WTC11 (cell line): ENCODE measurements around the gene PRX. TPM values are rescaled to one million over a fixed set of nuclear protein-coding genes. Genes with fewer than 3 reads are reported as not detected.

ENCODE experiments used
- ATAC-seq: fragments of 200-7000 bp; cut with Tn5 transposase; 2 replicates; pipeline ENCODE4 v1.10.0; 2021; ENCODE audit warnings: mild to moderate bottlenecking, moderate library complexity
- CTCF ChIA-PET: fragments of 300-600 bp; sonication (Branson Sonifier 250); formaldehyde crosslinking; loops from one replicate; lab custom pipeline; 2021; ENCODE audit warnings: antibody characterized with exemption; lab: Charles Lee
- POLR2A ChIA-PET: fragments of 350-600 bp; sonication (Branson Sonifier 250); formaldehyde crosslinking; loops from one replicate; lab custom pipeline; 2021; ENCODE audit warnings: antibody characterized with exemption; lab: Charles Lee
- DNase-seq: peaks from one replicate; pipeline ENCODE4 v3.0.0; 2021; ENCODE audit warnings: low spot score
- H3K27ac Mint-ChIP-seq: 2 replicates; pipeline ENCODE4 v1.8.0; 2021; ENCODE audit warnings: mixed read lengths
- H3K27me3 Mint-ChIP-seq: 2 replicates; pipeline ENCODE4 v1.8.0; 2021; ENCODE audit warnings: low read depth, mild to moderate bottlenecking, moderate library complexity, mixed read lengths
- H3K36me3 Mint-ChIP-seq: 2 replicates; pipeline ENCODE4 v1.8.0; 2021; ENCODE audit warnings: mixed read lengths
- H3K4me1 Mint-ChIP-seq: 2 replicates; pipeline ENCODE4 v1.8.0; 2022; ENCODE audit warnings: mixed read lengths
- H3K4me3 Mint-ChIP-seq: 2 replicates; pipeline ENCODE4 v1.8.0; 2021; ENCODE audit warnings: mild to moderate bottlenecking, moderate library complexity, mixed read lengths
- H3K9me3 Mint-ChIP-seq: 2 replicates; pipeline ENCODE4 v1.8.0; 2021; ENCODE audit warnings: mixed read lengths
- AFF4 ChIP-seq: sonication (generic); formaldehyde crosslinking; IDR thresholded peaks from 2 replicates; pipeline ENCODE4 v1.8.1; 2023; ENCODE audit warnings: mild to moderate bottlenecking, missing genetic modification reagents, borderline replicate concordance
- CBFB ChIP-seq: sonication (generic); formaldehyde crosslinking; IDR thresholded peaks from 2 replicates; pipeline ENCODE4 v1.8.1; 2022; ENCODE audit warnings: mild to moderate bottlenecking, low read depth, missing genetic modification reagents
- E2F4 ChIP-seq: sonication (generic); formaldehyde crosslinking; IDR thresholded peaks from 2 replicates; pipeline ENCODE4 v1.8.1; 2022; ENCODE audit warnings: low read depth, mild to moderate bottlenecking, moderate library complexity, missing genetic modification reagents, borderline replicate concordance
- ELF4 ChIP-seq: sonication (generic); formaldehyde crosslinking; IDR thresholded peaks from 2 replicates; pipeline ENCODE4 v1.8.1; 2022; ENCODE audit warnings: low read depth, mild to moderate bottlenecking, moderate library complexity, missing genetic modification reagents
- ESRRA ChIP-seq: sonication (generic); formaldehyde crosslinking; IDR thresholded peaks from 2 replicates; pipeline ENCODE4 v1.8.1; 2022; ENCODE audit warnings: mild to moderate bottlenecking, missing genetic modification reagents, borderline replicate concordance
- FOXP4 ChIP-seq: sonication (generic); formaldehyde crosslinking; IDR thresholded peaks from 2 replicates; pipeline ENCODE4 v1.8.0; 2022; ENCODE audit warnings: mild to moderate bottlenecking, missing genetic modification reagents
- GRHL2 ChIP-seq: fragments of 250-450 bp; sonication (Bioruptor Pico); IDR thresholded peaks from 2 replicates; pipeline ENCODE4 v1.8.0; 2022; ENCODE audit warnings: mild to moderate bottlenecking, moderate library complexity; ENCODE audit not compliant: insufficient replicate concordance, severe bottlenecking
- GTF2I ChIP-seq: fragments of 250-450 bp; sonication (Bioruptor Pico); conservative IDR thresholded peaks from 2 replicates; pipeline ENCODE4 v1.4.0; 2021; ENCODE audit warnings: mild to moderate bottlenecking
- HMGXB4 ChIP-seq: sonication (generic); formaldehyde crosslinking; IDR thresholded peaks from 2 replicates; pipeline ENCODE4 v1.8.1; 2023; ENCODE audit warnings: mild to moderate bottlenecking, moderate library complexity, missing genetic modification reagents
- NR2C2 ChIP-seq: sonication (generic); formaldehyde crosslinking; IDR thresholded peaks from 2 replicates; pipeline ENCODE4 v1.8.0; 2022; ENCODE audit warnings: mild to moderate bottlenecking, missing genetic modification reagents
- OVOL2 ChIP-seq: fragments of 250-450 bp; sonication (Bioruptor Pico); IDR thresholded peaks from 2 replicates; pipeline ENCODE4 v1.9.0; 2021; ENCODE audit warnings: mild to moderate bottlenecking, borderline replicate concordance
- SMAD4 ChIP-seq: sonication (generic); formaldehyde crosslinking; IDR thresholded peaks from 2 replicates; pipeline ENCODE4 v1.8.0; 2022; ENCODE audit warnings: mild to moderate bottlenecking, missing genetic modification reagents
- TCF7 ChIP-seq: sonication (generic); formaldehyde crosslinking; IDR thresholded peaks from 2 replicates; pipeline ENCODE4 v1.8.0; 2022; ENCODE audit warnings: mild to moderate bottlenecking, low read depth, missing genetic modification reagents, moderate library complexity
- ZNF232 ChIP-seq: sonication (generic); formaldehyde crosslinking; IDR thresholded peaks from 2 replicates; pipeline ENCODE4 v1.8.0; 2022; ENCODE audit warnings: mild to moderate bottlenecking, missing genetic modification reagents
- ZNF281 ChIP-seq: sonication (generic); formaldehyde crosslinking; IDR thresholded peaks from 2 replicates; pipeline ENCODE4 v1.8.0; 2023; ENCODE audit warnings: mild to moderate bottlenecking, missing genetic modification reagents
- ZNF416 ChIP-seq: fragments of 250-450 bp; sonication (Bioruptor Pico); IDR thresholded peaks from 2 replicates; pipeline ENCODE4 v1.9.0; 2021; ENCODE audit warnings: mild to moderate bottlenecking, inconsistent platforms
- ZSCAN18 ChIP-seq: fragments of 250-450 bp; sonication (Bioruptor Pico); IDR thresholded peaks from 2 replicates; pipeline ENCODE4 v2.1.2; 2022; ENCODE audit warnings: mild to moderate bottlenecking, moderate library complexity
- total RNA-seq: library from RNA; stranded (reverse); gene quantifications from 3 replicates; pipeline ENCODE4 v1.2.3, GENCODE V29; 2021

The PRX gene
- total RNA-seq, 1 experiment from 2014 or later: 8.4 TPM

GRCh38 chr19:40360020-40360707, 53.0 kb downstream of the PRX start (continued):
- TF ChIP-seq HMGXB4 (no peak), ZNF281 (CRISPR knock-in tag) (no peak), OVOL2 (CRISPR knock-in tag) (no peak), ZNF416 (CRISPR knock-in tag) (no peak), GRHL2 (CRISPR knock-in tag) (no peak), NR2C2 (CRISPR knock-in tag) (no peak)

GRCh38 chr19:40358773-40359172, 54.4 kb downstream of the PRX start:
- Mint-ChIP-seq H3K27ac (no peak overlapping the region), H3K27me3 (no peaks in the 10 kb centered on the region)
- TF ChIP-seq AFF4 (CRISPR knock-in tag): no peak
- no peak for TF ChIP-seq SMAD4 (CRISPR knock-in tag)
- TF ChIP-seq ELF4: no peak
- TF ChIP-seq OVOL2 (CRISPR knock-in tag): no peak
- TF ChIP-seq, all 79 proteins: peak for 0
- Mint-ChIP-seq H3K36me3 (no peaks in the 10 kb centered on the region), H3K9me3 (no peaks in the 10 kb centered on the region), H3K4me3 (no peak overlapping the region), H3K4me1 (no peaks in the 10 kb centered on the region)
- ATAC-seq: no peak
- POLR2A ChIA-PET: no interaction called here
- CTCF ChIA-PET: no interaction called here
- DNase-seq: no peak

GRCh38 chr19:40357640-40358039, 55.5 kb downstream of the PRX start:
- POLR2A ChIA-PET: no interaction called here
- peak overlapping the region; percentile 40; the same call in 1 of the 2 replicates for H3K27ac Mint-ChIP-seq

More at GRCh38 chr19:40357640-40358039, 55.5 kb downstream of the PRX start:
- ATAC-seq: no peak
- H3K4me3 Mint-ChIP-seq: no peak overlapping the region
- CTCF ChIA-PET: interaction anchor here (1.0 kb wide), 2 partner anchors 52 to 192 kb away, joined by 3 read pairs; no protein-coding TSS in a partner anchor
- DNase-seq: no peak
- H3K9me3 Mint-ChIP-seq: no peaks in the 10 kb centered on the region
- H3K27me3 Mint-ChIP-seq: no peaks in the 10 kb centered on the region
- TF ChIP-seq ELF4 (no peak), CBFB (CRISPR knock-in tag) (no peak), ESRRA (CRISPR knock-in tag) (no peak), ZSCAN18 (CRISPR knock-in tag) (no peak), GTF2I (no peak), E2F4 (CRISPR knock-in tag) (no peak), ZNF232 (CRISPR knock-in tag) (no peak), FOXP4 (CRISPR knock-in tag) (no peak), TCF7 (CRISPR knock-in tag) (no peak)
- no peaks in the 10 kb centered on the region for H3K4me1 Mint-ChIP-seq
- no peaks in the 10 kb centered on the region for H3K36me3 Mint-ChIP-seq
